H9 (cell line): ENCODE results near the gene KLF16. TPM values are rescaled to one million over a fixed set of nuclear protein-coding genes. Genes with fewer than 3 reads are reported as not detected.

ENCODE experiments used
- DNase-seq: peaks from one replicate; pipeline ENCODE4 v3.0.0-alpha.2; 2017
- H2AFZ ChIP-seq: one replicate; pipeline ENCODE4 v1.6.1; 2013; ENCODE audit warnings: mild to moderate bottlenecking, low read length, control low read depth, moderate library complexity
- H2AK5ac ChIP-seq: 2 replicates; pipeline ENCODE4 v1.6.1; 2013; ENCODE audit warnings: low read length, control low read depth, mixed read lengths; ENCODE audit not compliant: insufficient read length
- H2BK120ac ChIP-seq: one replicate; pipeline ENCODE4 v1.6.1; 2013; ENCODE audit warnings: low read depth, mild to moderate bottlenecking, low read length, control low read depth, inconsistent platforms; ENCODE audit not compliant: poor library complexity, severe bottlenecking
- H2BK12ac ChIP-seq: 2 replicates; pipeline ENCODE4 v1.6.1; 2013; ENCODE audit warnings: low read length, control low read depth, mixed read lengths, low read depth; ENCODE audit not compliant: insufficient read length
- H2BK15ac ChIP-seq: 2 replicates; pipeline ENCODE4 v1.6.1; 2013; ENCODE audit warnings: low read depth, low read length, control low read depth
- H2BK20ac ChIP-seq: one replicate; pipeline ENCODE4 v1.6.1; 2013; ENCODE audit warnings: low read depth, mild to moderate bottlenecking, low read length, control low read depth, inconsistent platforms; ENCODE audit not compliant: poor library complexity, severe bottlenecking
- H2BK5ac ChIP-seq: 2 replicates; pipeline ENCODE4 v1.6.1; 2013; ENCODE audit warnings: low read length, control low read depth, mixed read lengths; ENCODE audit not compliant: insufficient read length
- H3K14ac ChIP-seq: 2 replicates; pipeline ENCODE4 v1.6.1; 2013; ENCODE audit warnings: low read length, control low read depth; ENCODE audit not compliant: insufficient read depth
- H3K18ac ChIP-seq: 2 replicates; pipeline ENCODE4 v1.6.1; 2013; ENCODE audit warnings: low read depth, mild to moderate bottlenecking, mixed read lengths, low read length, control low read depth; ENCODE audit not compliant: insufficient read length
- H3K23ac ChIP-seq: 2 replicates; pipeline ENCODE4 v1.6.1; 2013; ENCODE audit warnings: low read length, control low read depth, mixed read lengths, low read depth; ENCODE audit not compliant: insufficient read length
- H3K23me2 ChIP-seq: 2 replicates; pipeline ENCODE4 v1.6.1; 2013; ENCODE audit warnings: low read depth, mild to moderate bottlenecking, mixed read lengths, low read length, control low read depth; ENCODE audit not compliant: insufficient read length, poor library complexity, severe bottlenecking
- H3K27ac ChIP-seq: 2 replicates; pipeline ENCODE4 v1.5.1; 2013; ENCODE audit warnings: low read length, control low read depth, mixed read lengths, low read depth; ENCODE audit not compliant: insufficient read length
- H3K27me3 ChIP-seq: 2 replicates; pipeline ENCODE4 v1.6.1; 2013; ENCODE audit warnings: low read length, control low read depth, inconsistent platforms; ENCODE audit not compliant: insufficient read depth
- H3K4ac ChIP-seq: 2 replicates; pipeline ENCODE4 v1.6.1; 2013; ENCODE audit warnings: low read depth, mild to moderate bottlenecking, control low read depth, inconsistent platforms, low read length, moderate library complexity
- H3K4me1 ChIP-seq: 2 replicates; pipeline ENCODE4 v1.6.1; 2013; ENCODE audit warnings: low read length, control low read depth, inconsistent platforms; ENCODE audit not compliant: insufficient read depth
- H3K4me2 ChIP-seq: 2 replicates; pipeline ENCODE4 v1.6.1; 2013; ENCODE audit warnings: low read length, control low read depth, mixed read lengths; ENCODE audit not compliant: insufficient read length, insufficient read depth
- H3K56ac ChIP-seq: 2 replicates; pipeline ENCODE4 v1.6.1; 2013; ENCODE audit warnings: low read depth, mild to moderate bottlenecking, mixed read lengths, low read length, control low read depth; ENCODE audit not compliant: insufficient read length
- H3K79me1 ChIP-seq: 2 replicates; pipeline ENCODE4 v1.6.1; 2013; ENCODE audit warnings: low read depth, mild to moderate bottlenecking, moderate library complexity, low read length, control low read depth, inconsistent platforms; ENCODE audit not compliant: insufficient read depth, poor library complexity, severe bottlenecking
- H3K79me2 ChIP-seq: 2 replicates; pipeline ENCODE4 v1.6.1; 2013; ENCODE audit warnings: low read length, control low read depth, inconsistent platforms; ENCODE audit not compliant: insufficient read depth
- H3K9ac ChIP-seq: 2 replicates; pipeline ENCODE4 v1.6.1; 2013; ENCODE audit warnings: low read length, control low read depth, mixed read lengths; ENCODE audit not compliant: insufficient read length; ENCODE audit errors: extremely low read depth
- H3K9me3 ChIP-seq: one replicate; pipeline ENCODE4 v1.6.1; 2013; ENCODE audit warnings: low read depth, low read length, inconsistent platforms; ENCODE audit not compliant: control insufficient read depth
- H3T11ph ChIP-seq: one replicate; pipeline ENCODE4 v1.6.1; 2013; ENCODE audit warnings: mild to moderate bottlenecking, low read length, control low read depth, inconsistent platforms
- H4K20me1 ChIP-seq: one replicate; pipeline ENCODE4 v1.6.1; 2013; ENCODE audit not compliant: control insufficient read depth, insufficient read length, insufficient read depth
- H4K5ac ChIP-seq: 2 replicates; pipeline ENCODE4 v1.6.1; 2013; ENCODE audit warnings: low read depth, mild to moderate bottlenecking, mixed read lengths, low read length, control low read depth; ENCODE audit not compliant: insufficient read length
- H4K8ac ChIP-seq: replicated peaks from 2 replicates; pipeline ENCODE4 v1.6.1; 2013; ENCODE audit warnings: low read length, control low read depth, mixed read lengths, low read depth; ENCODE audit not compliant: insufficient read length
- H4K91ac ChIP-seq: 2 replicates; pipeline ENCODE4 v1.6.1; 2013; ENCODE audit warnings: low read depth, mild to moderate bottlenecking, moderate library complexity, mixed read lengths, low read length, control low read depth; ENCODE audit not compliant: insufficient read length
- H3K27ac Mint-ChIP-seq, 3 experiments: 2 replicates in 2 of 3; 3 replicates in 1 of 3; pipeline ENCODE4 v1.8.0; 2020 to 2021; ENCODE audit warnings: mixed read lengths in 3 of 3, mild to moderate bottlenecking in 1 of 3, moderate library complexity in 1 of 3
- H3K27me3 Mint-ChIP-seq: 2 replicates; pipeline ENCODE4 v1.8.0; 2021; ENCODE audit warnings: low read depth, mild to moderate bottlenecking, moderate library complexity, mixed read lengths
- H3K36me3 Mint-ChIP-seq, 3 experiments: 2 replicates in 2 of 3; 3 replicates in 1 of 3; pipeline ENCODE4 v1.8.0; 2020 to 2021; ENCODE audit warnings: low read depth in 3 of 3, mixed read lengths in 3 of 3; ENCODE audit not compliant: insufficient read depth in 1 of 3
- H3K4me1 Mint-ChIP-seq, 2 experiments: 2 replicates each; pipeline ENCODE4 v1.8.0; 2020; ENCODE audit warnings: mixed read lengths in 2 of 2
- H3K4me3 Mint-ChIP-seq, 2 experiments: 2 replicates in 1 of 2; 3 replicates in 1 of 2; pipeline ENCODE4 v1.8.0; 2020 to 2021; ENCODE audit warnings: mild to moderate bottlenecking in 2 of 2, mixed read lengths in 2 of 2, moderate library complexity in 1 of 2
- H3K9me3 Mint-ChIP-seq, 2 experiments: 2 replicates in 1 of 2; 3 replicates in 1 of 2; pipeline ENCODE4 v1.8.0; 2020; ENCODE audit warnings: mild to moderate bottlenecking in 2 of 2, mixed read lengths in 2 of 2, moderate library complexity in 1 of 2
- CTCF ChIP-seq: fragments of 200-600 bp; sonication (generic); conservative IDR thresholded peaks from 3 replicates; pipeline ENCODE4 v1.8.0; 2021; ENCODE audit warnings: antibody characterized with exemption, mild to moderate bottlenecking
- WGBS: extraction: QIAGEN DNeasy Blood & Tissue Kit; methylation state at CpG from one replicate; pipeline ENCODE4 v1.1.7; 2013; ENCODE audit warnings: missing lambda C conversion rate, low lambda C conversion rate, mixed read lengths; ENCODE audit not compliant: insufficient read length; ENCODE audit errors: extremely low coverage; 5-methylcytosine and 5-hydroxymethylcytosine counted together
- total RNA-seq: library from RNA; stranded (reverse); gene quantifications from 2 replicates; pipeline ENCODE4 v1.2.1, GENCODE V29; 2021

KLF16 gene
- total RNA-seq, 1 experiment from 2014 or later = 66.8 TPM

GRCh38 chr19:1837625-1838105 is 25.7 kb downstream of the KLF16 start:
- no peak overlapping the region for H2BK5ac ChIP-seq
- no peaks in the 10 kb centered on the region for H3K4me1 ChIP-seq
- no peaks in the 10 kb centered on the region for H3K9me3 ChIP-seq
- no peak overlapping the region for H3K27ac ChIP-seq
- no peak overlapping the region for H3K27ac Mint-ChIP-seq
- peaks cover 4% of the 10 kb centered on the region for H4K20me1 ChIP-seq
- H2BK20ac ChIP-seq = no peak overlapping the region
- no peak overlapping the region for H2AK5ac ChIP-seq
- no peak overlapping the region for H4K8ac ChIP-seq
- peak; percentile 98 for TF ChIP-seq CTCF
- no peak overlapping the region for H3K9ac ChIP-seq
- no peaks in the 10 kb centered on the region for H3K27me3 Mint-ChIP-seq
- H3K14ac ChIP-seq = no peak overlapping the region
- H3K79me2 ChIP-seq = peaks cover 6% of the 10 kb centered on the region; the same call in 1 of the 2 replicates
- H3K23ac ChIP-seq = no peak overlapping the region
- no peak overlapping the region for H4K91ac ChIP-seq
- H2AFZ ChIP-seq = no peak overlapping the region
- H3K18ac ChIP-seq = no peak overlapping the region
- DNase-seq = peak; percentile 76
- no peak overlapping the region for H3K4me2 ChIP-seq
- H3K79me1 ChIP-seq = peaks cover 11% of the 10 kb centered on the region
- H2BK120ac ChIP-seq = no peak overlapping the region
- peaks cover 2 to 8% of the 10 kb centered on the region in 2 experiments; a peak in 2 of 4 replicates for H3K4me1 Mint-ChIP-seq
- no peaks in the 10 kb centered on the region; a peak in 1 of 5 replicates for H3K9me3 Mint-ChIP-seq
- no peak overlapping the region for H3K56ac ChIP-seq
- WGBS = no CpG with 5 or more reads among the region's 23 CpGs
- no peak overlapping the region for H2BK12ac ChIP-seq
- no peak overlapping the region for H3T11ph ChIP-seq
- H3K4ac ChIP-seq = no peak overlapping the region
- H2BK15ac ChIP-seq = no peak overlapping the region
- H4K5ac ChIP-seq = no peak overlapping the region
- H3K36me3 Mint-ChIP-seq = peaks cover 0 to 4% (median 0%) of the 10 kb centered on the region in 3 experiments; a peak in 1 of 7 replicates
- H3K27me3 ChIP-seq = no peaks in the 10 kb centered on the region
- H3K23me2 ChIP-seq = no peaks in the 10 kb centered on the region
- no peak overlapping the region for H3K4me3 Mint-ChIP-seq
